Head of caudate nucleus (tissue), 42 donors: Measurements from ENCODE around the gene ZCWPW1.
"Not testable (repeated sequence)": the region's sequence is repeated elsewhere in the genome, so short reads cannot be mapped to it uniquely, and the experiment has no call there.

Source experiments
- DNase-seq, 42 donors: peaks; one replicate each; pipeline versions ENCODE4 v3.0.0 to v3.0.0-alpha.2; 2020 to 2021; ENCODE audit warnings: mixed read lengths in 7 of 42
- intact Hi-C: fragments of 100-400 bp; cut with DNase I; formaldehyde crosslinking; loops from one replicate; pipeline ENCODE4 v1.15.0; 2022

The ZCWPW1 gene

GRCh38 chr7:100367676-100368613 is 60.6 kb downstream of the ZCWPW1 start:
- intact Hi-C loops: no loop called here
- peak in 1 of 42 donors; percentile 35 for DNase-seq

- no peak for DNase-seq
- intact Hi-C loops: no loop called here
These were observed 61.3 kb downstream of the ZCWPW1 start for GRCh38 chr7:100367251-100367620.

DNA sequence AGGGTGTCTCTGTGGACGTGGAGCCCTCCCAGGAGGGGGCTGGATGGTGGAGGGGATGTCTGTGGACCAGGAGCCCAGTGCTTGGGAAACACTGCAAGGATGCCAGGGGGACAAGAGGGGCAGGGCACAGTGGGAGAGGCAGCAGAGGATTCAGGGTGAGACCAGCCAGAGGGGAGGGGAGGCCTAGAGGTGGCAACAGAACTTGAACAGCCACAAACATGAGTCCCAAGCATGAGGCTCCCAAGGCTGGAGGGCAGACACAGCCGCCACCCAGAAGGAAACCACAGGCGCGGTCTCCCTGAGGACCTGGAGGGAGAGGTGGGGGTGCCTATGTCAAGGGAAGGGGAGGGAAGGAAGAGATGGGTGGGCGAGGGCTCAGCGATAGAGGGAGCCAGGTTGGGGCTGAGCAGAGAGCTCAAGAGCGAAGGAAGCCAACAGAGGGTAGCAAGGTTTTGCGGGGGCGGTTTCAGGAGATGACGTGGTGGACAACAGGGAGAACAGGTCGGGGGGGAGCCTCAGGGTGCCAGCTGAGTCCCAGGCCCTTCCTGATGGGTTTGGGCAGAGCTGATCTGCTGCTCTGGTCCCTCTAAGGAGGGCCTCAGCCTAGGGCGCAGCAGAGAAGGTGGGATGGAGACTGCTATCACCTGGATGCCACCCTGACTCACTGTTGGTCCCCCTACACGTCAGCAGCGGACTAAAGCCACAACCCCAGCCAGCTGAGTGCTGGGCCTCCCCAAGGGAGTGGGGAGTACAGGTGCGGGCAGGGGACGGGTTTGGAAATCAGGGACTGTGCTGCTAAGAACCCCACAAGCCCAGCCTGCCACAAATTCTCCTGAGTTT is 61.9 kb downstream of the ZCWPW1 start:
- intact Hi-C loops: no loop called here
- no peak for DNase-seq

DNA sequence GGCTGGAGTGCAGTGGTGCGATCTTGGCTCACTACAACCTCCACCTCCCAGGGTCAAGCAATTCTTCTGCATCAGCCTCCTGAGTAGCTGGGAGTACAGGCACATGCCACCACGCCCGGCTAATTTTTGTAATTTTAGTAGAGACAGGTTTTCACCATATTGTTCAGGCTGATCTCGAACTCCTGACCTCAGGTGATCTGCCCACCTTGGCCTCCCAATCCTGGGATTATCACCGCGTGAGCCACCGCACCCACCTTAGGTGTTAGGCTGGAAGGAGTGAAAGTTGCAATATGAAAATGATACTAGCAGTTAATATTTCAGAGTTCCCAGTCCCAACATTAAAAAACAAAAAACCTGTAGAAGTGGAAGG is 62.5 kb downstream of the ZCWPW1 start:
- intact Hi-C loops, DNase-seq: not testable (repeated sequence)

- no peak for DNase-seq
- intact Hi-C loops: no loop called here
These were observed 64.0 kb downstream of the ZCWPW1 start for GRCh38 chr7:100364480-100364879.

- intact Hi-C loops: not testable (repeated sequence)
These were observed 64.7 kb downstream of the ZCWPW1 start for GRCh38 chr7:100363797-100364196.

DNA sequence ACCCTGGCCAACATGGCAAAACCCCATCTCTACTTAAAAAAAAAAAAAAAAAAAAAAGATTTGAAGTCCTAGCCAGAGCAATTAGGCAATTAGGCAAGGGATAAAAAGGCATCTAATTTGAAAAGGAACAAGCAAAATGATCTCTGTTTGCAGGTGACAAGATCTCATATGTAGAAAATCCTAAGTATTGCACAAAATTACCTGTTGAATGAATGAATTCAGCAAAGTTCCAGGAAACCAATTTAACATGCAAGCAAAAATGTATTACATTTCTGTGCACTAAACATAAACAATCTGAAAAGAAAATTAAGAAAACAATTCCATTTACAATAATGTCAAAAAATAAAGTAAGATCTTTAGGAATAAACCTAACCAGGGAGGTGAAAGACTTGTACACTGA is 65.4 kb downstream of the ZCWPW1 start:
- intact Hi-C loops: no loop called here
- no peak for DNase-seq

More at GRCh38 chr7:100363797-100364196, 64.7 kb downstream of the ZCWPW1 start:
- not testable (repeated sequence) for DNase-seq

DNA sequence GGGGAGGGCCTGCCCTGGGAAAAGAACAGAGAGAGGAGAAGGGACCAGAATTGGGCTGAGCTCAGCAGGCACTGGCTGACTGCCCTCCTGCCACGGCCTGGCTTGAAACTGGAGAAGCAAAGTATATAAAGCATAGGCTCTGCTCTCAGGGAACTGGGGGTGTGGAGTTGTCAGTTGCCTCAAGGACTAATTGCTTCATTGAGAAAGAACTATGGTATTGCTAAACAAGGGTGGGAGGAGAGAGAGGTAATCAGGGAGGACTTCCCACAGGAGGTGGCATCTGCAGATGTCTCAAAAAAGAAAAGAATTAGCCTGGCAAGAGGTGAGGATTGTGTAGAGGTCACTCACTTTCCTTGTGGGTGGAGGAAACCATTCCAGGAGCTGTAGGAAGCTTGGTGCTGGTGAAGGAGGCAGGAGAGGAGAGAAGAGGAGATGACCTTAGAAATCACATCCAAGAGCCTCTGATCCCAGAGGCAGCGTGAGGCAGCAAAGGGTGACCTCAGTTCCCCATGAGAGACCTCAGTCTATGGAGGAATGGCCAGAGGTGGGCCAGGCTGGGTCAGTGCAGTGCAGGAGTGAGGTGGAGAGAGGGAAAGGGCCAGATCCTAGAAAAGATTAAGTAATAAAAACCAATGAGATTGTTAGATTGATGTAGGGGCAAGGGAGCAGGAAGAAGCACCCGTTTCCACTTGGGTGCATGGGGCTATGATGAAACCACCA is 68.2 kb downstream of the ZCWPW1 start:
- no peak for DNase-seq
- intact Hi-C loops: no loop called here

GRCh38 chr7:100358857-100359212 is 69.7 kb downstream of the ZCWPW1 start:
- intact Hi-C loops: no loop called here
- DNase-seq: no peak

- DNase-seq: no peak
- intact Hi-C loops: no loop called here
These were observed 70.3 kb downstream of the ZCWPW1 start, which contains the start of gene PILRB for GRCh38 chr7:100358027-100358856. Gene PILRB (plus strand): TSS chr7:100358117. CDS start chr7:100358303, 186 bp downstream.

DNA sequence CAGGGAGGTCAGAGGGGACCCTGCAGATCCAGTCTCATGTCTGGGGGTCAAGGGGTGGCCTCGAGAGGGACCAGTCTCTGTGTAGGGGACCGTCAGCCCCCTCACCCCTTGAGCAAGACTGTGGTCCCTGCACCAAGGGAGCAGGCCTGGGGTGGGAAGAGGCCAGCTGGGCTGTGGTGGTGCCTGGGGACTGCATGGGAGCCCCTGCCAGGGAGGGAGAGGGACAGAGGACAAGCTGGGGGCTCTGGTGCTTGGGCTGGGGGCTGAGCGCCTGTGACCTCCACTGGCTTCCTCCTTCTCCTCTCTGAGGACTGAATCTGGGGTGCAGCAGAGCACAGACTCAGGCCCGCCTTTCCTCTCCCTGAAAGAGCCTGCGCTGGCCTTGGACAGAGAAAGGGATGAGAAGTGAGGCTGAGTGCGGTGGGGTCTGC is 71.4 kb downstream of the ZCWPW1 start:
- intact Hi-C loops: no loop called here
- DNase-seq: no peak

- intact Hi-C loops: no loop called here
- DNase-seq: no peak
These were observed 72.0 kb downstream of the ZCWPW1 start for GRCh38 chr7:100356416-100357068.

DNA sequence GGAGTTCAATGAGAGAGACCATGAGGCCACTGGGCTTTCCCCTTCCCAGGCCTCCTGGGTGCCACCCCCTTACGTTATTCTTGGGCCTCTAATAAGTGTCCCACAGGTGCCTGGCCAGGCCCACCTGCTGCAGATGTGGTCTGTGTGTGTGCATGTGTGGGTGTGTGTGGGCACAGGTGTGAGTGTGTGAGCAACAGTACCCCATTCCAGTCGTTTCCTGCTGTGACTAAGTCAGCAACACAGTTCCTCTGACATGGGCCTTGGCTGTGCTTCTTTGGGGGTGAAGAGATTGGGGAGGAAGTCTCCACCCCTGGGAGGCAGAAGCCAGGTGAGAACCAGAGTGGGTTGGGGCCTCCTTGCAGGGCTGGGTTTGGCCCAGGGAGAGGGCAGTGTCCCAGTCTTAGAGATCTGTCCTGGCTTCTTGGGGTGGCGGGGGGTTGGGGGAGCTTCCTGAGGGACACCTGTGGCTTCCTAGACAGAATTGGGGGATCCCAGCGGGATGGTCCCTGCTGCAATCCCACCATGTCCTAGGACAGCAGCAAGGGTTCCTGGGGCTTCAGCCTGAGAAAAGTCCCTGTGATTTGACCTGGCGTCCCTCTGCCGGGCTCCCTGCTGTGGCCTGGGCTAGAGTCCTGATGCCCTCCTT is 74.7 kb downstream of the ZCWPW1 start:
- peak in 1 of 42 donors; percentile 16 for DNase-seq
- intact Hi-C loops: no loop called here

DNA sequence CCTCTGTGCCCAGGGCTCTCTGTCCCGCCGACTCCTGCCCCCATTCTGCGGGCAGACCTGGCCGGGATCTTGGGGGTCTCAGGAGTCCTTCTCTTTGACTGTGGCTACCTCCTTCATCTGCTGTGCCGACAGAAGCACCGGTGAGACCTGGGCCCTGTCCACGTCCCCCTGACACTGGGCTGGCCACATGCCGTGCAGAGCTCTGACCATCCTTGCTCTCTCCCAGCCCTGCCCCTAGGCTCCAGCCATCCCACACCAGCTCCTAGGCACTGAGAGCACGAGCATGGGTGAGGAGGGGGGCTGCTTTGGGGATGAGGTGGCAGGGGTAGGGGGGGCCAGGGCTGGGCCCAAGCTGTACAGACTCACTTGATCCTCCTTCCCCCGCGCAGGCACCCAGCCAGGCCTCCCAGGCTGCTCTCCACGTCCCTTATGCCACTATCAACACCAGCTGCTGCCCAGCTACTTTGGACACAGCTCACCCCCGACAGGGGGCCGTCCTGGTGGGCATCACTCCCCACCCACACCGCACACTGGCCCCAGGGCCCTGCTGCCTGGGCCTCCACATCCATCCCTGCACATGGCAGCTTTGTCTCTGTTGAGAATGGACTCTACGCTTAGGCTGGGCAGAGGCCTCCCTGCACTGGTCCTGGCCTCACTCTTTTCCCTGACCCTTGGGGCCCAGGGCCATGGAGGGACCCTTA is 75.4 kb downstream of the ZCWPW1 start:
- intact Hi-C loops: no loop called here
- DNase-seq: peak in 1 of 42 donors; percentile 21

DNA sequence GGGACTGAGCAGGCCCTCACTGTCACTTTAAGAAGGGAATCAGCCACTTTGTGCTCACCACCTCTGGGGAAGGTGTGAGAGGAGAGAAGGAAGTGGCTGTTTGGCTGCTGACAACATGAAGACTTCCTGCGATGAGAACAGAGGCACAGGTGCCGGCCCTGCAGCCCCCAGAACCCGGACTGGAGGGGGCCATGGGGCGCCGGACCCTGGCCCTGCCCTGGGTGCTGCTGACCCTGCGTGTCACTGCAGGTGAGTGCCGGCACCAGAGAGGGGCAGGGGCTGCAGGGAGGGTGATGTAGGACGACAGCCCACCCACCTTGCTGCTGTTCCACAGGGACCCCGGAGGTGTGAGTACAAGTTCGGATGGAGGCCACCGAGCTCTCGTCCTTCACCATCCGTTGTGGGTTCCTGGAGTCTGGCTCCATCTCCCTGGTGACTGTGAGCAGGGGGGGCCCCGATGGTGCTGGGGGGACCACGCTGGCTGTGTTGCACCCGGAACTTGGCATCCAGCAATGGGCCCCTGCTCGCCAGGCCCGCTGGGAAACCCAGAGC is 76.2 kb downstream of the ZCWPW1 start:
- intact Hi-C loops: not testable (repeated sequence)
- peak in 1 of 42 donors; percentile 7 for DNase-seq

GRCh38 chr7:100351657-100352058 is 76.8 kb downstream of the ZCWPW1 start:
- intact Hi-C loops: no loop called here
- DNase-seq: no peak
